DOHH2 (cell line): ENCODE results near the gene RBM33.

ENCODE experiments used
- CTCF ChIP-seq: fragments of 200-600 bp; sonication (generic); IDR thresholded peaks from one replicate; pipeline ENCODE4 v1.5.1; 2014; ENCODE audit warnings: antibody characterized with exemption, mild to moderate bottlenecking, low read depth, low read length; ENCODE audit not compliant: poor library complexity, severe bottlenecking
- EZH2phosphoT487 ChIP-seq: fragments of 200-600 bp; sonication (generic); IDR thresholded peaks from 2 replicates; pipeline ENCODE4 v1.6.1; 2017; ENCODE audit warnings: borderline replicate concordance, mild to moderate bottlenecking, antibody characterized with exemption, low read length, moderate library complexity, mixed read lengths

GRCh38 chr7:155725006-155725355, 80.5 kb downstream of the RBM33 start:
- TF ChIP-seq CTCF = no peak
- no peak for TF ChIP-seq EZH2phosphoT487
